H4 (cell line): ENCODE data around the gene CASQ2. TPM values are rescaled to one million over a fixed set of nuclear protein-coding genes. Genes with fewer than 3 reads are reported as not detected.

Source experiments
- DNase-seq: peaks from one replicate; pipeline ENCODE4 v3.0.0-alpha.2; 2015; ENCODE audit warnings: low spot score
- total RNA-seq: library from RNA; depleted of rRNA; stranded (reverse); fragments of >200 nt; shearing (Covaris generic); gene quantifications from 2 replicates; pipeline ENCODE4 v1.2.3, GENCODE V29; 2014; rRNA removed

Gene CASQ2
- total RNA-seq, 1 experiment from 2014 or later = not detected

- no peak for DNase-seq
Observed at GRCh38 chr1:115665319-115666096, 103.0 kb downstream of the CASQ2 start.

GRCh38 chr1:115661157-115661556 lies 107.4 kb downstream of the CASQ2 start:
- DNase-seq = no peak

DNA sequence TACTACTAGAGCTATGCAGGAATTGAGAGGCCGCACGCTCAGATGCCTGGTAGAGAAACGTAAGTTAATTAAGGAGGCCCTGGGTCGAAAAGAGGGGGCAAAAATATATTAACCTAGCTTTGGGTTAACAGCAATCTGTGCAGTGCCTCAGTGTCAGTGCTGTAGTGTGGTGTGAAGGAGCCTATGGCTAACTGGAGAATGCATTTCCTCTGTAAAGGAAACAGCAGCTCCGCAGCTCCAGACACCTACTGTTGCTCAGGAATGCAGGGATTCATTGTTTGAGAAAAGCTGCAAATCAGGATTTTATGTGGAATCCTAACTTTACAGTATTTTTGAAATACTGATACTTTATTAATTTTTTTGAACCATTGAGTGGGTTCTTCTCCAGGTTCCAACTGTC lies 108.4 kb downstream of the CASQ2 start:
- DNase-seq = no peak

DNA sequence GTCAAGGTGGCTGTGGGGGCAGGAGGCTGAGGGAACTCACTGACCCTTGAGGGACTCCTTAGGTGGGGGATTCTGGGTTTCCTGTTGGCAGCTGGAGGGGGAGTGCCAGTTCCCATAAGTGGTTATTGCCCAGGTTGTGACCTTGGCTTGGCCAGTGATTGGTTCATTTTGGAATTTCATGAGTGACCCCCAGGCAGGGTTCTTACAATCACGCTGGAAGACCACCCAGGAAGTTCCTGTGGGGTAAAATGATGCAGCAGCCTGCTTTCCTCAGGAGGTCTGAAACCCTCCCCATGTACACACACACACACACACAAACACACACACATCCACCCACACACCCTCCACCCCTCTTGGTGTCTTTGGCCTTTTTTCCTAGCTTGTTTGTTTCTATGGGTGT lies 109.9 kb downstream of the CASQ2 start:
- no peak for DNase-seq

DNA sequence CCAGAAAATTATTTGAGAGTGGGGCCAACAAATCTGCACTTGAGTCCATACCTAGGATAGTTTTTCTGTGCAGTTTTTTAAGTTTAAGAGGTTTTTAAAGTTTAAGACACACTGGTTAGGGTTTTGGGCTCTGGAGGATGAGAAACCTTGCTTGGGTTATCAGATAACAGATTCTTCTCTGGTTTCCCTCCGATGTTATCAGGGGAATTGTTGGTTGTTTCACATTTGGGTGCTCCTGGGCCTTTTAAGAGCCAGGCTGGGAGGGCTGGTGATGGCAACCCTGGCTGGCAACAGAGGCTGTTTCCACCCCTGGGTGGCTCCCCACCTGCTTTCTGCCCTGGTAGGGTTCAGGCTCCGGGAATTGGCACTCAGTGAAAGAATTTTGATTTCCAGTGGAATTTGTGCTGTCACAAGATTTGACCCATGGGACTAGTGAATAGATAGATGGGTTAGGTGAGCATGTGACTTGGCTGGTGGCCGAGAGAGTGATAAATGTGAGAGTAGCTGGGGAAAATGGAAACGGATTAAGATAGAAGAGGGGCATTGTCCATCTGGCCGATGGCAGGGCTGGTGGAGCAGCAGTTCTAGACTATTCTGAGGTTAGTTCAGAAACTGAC lies 111.9 kb downstream of the CASQ2 start:
- no peak for DNase-seq

GRCh38 chr1:115655916-115656315 lies 112.6 kb downstream of the CASQ2 start:
- DNase-seq = no peak

- DNase-seq = no peak
Observed at GRCh38 chr1:115655306-115655663, 113.2 kb downstream of the CASQ2 start.

DNA sequence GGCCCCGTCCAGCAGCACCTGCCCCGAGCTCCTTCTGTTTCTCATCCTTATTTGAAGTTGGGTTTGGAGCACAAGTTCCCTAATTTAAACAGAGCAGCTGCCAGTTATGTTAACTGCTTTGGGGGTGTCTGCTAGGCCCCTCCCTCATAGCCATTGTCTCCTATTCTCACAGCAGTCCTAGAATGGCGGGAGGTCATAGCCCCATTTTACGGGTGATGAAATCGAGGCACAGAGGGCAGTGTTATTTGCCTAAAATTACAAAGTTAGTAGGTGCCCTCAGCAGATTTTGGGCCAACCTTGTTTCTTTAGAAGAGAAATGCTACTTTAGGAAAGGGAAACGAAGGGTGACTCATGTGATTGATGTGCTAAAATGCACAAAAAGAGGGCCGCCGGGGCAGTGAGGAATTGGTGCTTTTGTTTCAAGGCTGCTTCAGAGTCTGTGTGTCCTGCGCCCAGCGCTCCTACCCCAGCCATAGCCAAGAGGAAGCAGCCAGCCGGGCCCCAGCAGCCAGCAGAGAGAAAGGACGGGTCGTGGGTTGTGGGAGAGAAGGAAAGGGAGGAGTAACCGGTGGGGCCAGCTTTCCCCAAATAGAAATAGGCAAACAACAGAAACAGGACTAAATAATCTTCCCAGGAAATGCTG lies 113.7 kb downstream of the CASQ2 start:
- DNase-seq = no peak

- DNase-seq = no peak
Observed at GRCh38 chr1:115654125-115654524, 114.4 kb downstream of the CASQ2 start.

DNA sequence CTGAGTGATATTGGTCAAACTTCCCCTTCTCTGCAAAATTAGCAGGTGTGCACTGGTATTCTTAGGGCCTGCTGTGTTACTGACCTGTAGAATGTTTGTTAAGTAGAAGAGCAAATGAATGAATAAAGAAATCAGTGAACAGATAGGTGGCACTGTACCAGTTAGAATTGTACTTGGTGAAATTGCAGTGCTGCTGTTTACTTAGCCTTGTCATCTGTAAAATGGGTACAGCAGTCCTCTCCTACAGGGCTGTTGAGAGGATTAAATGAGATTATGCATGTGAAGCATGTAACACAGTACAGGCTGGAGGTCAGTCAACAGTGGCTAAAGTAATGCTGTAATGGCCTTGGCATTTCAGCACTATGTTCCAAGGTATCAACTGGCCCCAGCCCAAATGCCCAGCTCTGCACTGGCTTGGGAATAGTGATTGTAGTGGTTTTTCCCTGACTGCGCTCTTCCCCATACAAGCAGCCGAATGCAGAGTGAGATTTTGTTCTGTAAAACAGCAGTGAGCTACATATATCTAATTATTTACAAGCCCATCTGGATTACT lies 116.2 kb downstream of the CASQ2 start:
- no peak for DNase-seq

DNA sequence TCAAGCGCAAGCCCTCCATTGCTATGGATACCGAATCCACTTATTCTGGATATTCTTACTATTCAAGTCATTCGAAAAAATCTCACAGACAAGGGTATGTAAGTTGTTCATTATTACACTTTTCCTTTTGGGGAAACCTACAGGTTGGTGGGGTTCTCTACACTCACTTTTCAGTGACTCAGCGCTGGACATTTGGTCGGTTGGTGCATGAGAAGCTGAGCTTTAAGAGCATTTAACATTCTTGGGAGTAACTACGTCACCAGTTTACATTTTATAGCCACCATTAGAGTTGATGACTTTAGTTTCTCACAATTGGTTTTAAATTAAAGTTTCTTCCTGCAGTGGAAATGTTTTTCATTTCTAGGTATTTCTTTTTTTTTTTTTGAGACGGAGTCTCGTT lies 117.1 kb downstream of the CASQ2 start:
- DNase-seq = no peak

GRCh38 chr1:115650961-115651360 lies 117.6 kb downstream of the CASQ2 start:
- DNase-seq = no peak

Other genes with a start within 250 kb of the CASQ2 start
- 7.0 and 8.2 TPM in 2 replicates for gene VANGL1, start 126.7 kb downstream of the CASQ2 start, total RNA-seq
- not detected in 2 replicates for gene NHLH2, start 72.4 kb upstream of the CASQ2 start, total RNA-seq
- 0.60 and 1.1 TPM in 2 replicates for gene SLC22A15, start 207.8 kb upstream of the CASQ2 start, total RNA-seq